ENCODE data around the gene MTREX. TPM values are rescaled to one million over a fixed set of nuclear protein-coding genes. Genes with fewer than 3 reads are reported as not detected.

MTREX gene
- total and polyA plus RNA-seq, 2 donors (not counting 1 experiment from before 2014, with no cell fraction given): 7.9 to 94.0 TPM

DNA sequence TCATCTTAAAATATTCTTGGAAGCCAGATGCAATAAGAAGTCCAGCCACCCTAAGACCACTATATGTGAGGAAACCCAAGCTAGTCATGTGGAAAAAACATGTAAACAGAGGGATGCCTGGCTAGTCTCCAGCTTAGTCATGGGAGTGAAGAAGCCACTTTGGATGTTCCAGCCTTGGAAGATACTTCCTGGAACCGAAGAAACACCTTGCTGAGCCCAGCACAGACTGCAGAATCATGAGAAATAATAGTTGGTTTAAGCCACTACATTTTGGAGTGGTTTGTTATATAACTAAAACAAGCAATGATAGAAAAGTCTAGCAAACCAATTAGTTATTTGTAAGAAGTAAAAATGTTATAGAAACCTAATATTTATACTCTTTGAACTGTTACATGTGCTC is 12.9 kb upstream of the MTREX start:
- CTCF ChIA-PET: no interaction called here
- no peaks in the 10 kb centered on the region for H3K9me3 ChIP-seq (ENCODE audit: control extremely low read depth in 1 of 3, control insufficient read depth in 2 of 3, insufficient read depth in 1 of 3, low read length in 2 of 3)
- no peaks in the 10 kb centered on the region for H4K20me1 ChIP-seq (ENCODE audit: control insufficient read depth, insufficient read depth, low read length, poor library complexity, severe bottlenecking)
- H3K9ac ChIP-seq (ENCODE audit: low read length): no peak overlapping the region
- Mint-ChIP-seq H3K4me3 (no peak overlapping the region), H3K9me3 (ENCODE audit: insufficient read depth) (no peaks in the 10 kb centered on the region), H3K4me1 (no peaks in the 10 kb centered on the region), H3K27me3 (no peaks in the 10 kb centered on the region), H3K27ac (no peak overlapping the region)
- DNase-seq (no peak), ATAC-seq (ENCODE audit: low read depth) (no peak)
- peaks cover 7 to 44% of the 10 kb centered on the region in 2 experiments for H3K36me3 ChIP-seq (replicated peaks in 1 of 2; ENCODE audit: control extremely low read depth in 1 of 2, control insufficient read depth in 1 of 2, extremely low read depth in 1 of 2, insufficient read depth in 2 of 2, low read length in 1 of 2)
- peaks cover under 1% of the 10 kb centered on the region for H3K79me2 ChIP-seq (ENCODE audit: control insufficient read depth, insufficient read depth, low read length)
- intact Hi-C loops (cut with micrococcal nuclease): no loop called here
- TF ChIP-seq EZH2 (IDR thresholded peaks at IDR 0.05; ENCODE audit: borderline replicate concordance, insufficient read depth, low read depth, low read length, poor library complexity, severe bottlenecking): no peak
- TF ChIP-seq, protein P1, sequence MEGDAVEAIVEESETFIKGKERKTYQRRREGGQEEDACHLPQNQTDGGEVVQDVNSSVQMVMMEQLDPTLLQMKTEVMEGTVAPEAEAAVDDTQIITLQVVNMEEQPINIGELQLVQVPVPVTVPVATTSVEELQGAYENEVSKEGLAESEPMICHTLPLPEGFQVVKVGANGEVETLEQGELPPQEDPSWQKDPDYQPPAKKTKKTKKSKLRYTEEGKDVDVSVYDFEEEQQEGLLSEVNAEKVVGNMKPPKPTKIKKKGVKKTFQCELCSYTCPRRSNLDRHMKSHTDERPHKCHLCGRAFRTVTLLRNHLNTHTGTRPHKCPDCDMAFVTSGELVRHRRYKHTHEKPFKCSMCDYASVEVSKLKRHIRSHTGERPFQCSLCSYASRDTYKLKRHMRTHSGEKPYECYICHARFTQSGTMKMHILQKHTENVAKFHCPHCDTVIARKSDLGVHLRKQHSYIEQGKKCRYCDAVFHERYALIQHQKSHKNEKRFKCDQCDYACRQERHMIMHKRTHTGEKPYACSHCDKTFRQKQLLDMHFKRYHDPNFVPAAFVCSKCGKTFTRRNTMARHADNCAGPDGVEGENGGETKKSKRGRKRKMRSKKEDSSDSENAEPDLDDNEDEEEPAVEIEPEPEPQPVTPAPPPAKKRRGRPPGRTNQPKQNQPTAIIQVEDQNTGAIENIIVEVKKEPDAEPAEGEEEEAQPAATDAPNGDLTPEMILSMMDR (IDR thresholded peaks at IDR 0.05): no peak
- H3K4me3 ChIP-seq (ENCODE audit: control extremely low read depth in 1 of 5, extremely low read depth in 1 of 5, insufficient read depth in 1 of 5, low read depth in 2 of 5, low read length in 4 of 5): no peak overlapping the region
- POLR2A ChIA-PET: no interaction called here
- no peaks in the 10 kb centered on the region for H3K27me3 ChIP-seq (replicated peaks in 1 of 4; ENCODE audit: control extremely low read depth in 1 of 4, control insufficient read depth in 3 of 4, insufficient read depth in 4 of 4, low read length in 3 of 4)
- no peak overlapping the region for H2AFZ ChIP-seq (ENCODE audit: insufficient read depth, low read depth, low read length, poor library complexity, severe bottlenecking)
- no peaks in the 10 kb centered on the region for H3K4me1 ChIP-seq (ENCODE audit: control insufficient read depth in 2 of 2, insufficient read depth in 2 of 2, low read length in 2 of 2)
- H3K27ac ChIP-seq (ENCODE audit: low read length in 2 of 2): no peak overlapping the region
- H3K4me2 ChIP-seq (replicated peaks; ENCODE audit: low read depth, low read length, poor library complexity, severe bottlenecking): no peak overlapping the region
- no CpG with 5 or more reads among the region's 1 CpG for WGBS (ENCODE audit: insufficient coverage)

DNA sequence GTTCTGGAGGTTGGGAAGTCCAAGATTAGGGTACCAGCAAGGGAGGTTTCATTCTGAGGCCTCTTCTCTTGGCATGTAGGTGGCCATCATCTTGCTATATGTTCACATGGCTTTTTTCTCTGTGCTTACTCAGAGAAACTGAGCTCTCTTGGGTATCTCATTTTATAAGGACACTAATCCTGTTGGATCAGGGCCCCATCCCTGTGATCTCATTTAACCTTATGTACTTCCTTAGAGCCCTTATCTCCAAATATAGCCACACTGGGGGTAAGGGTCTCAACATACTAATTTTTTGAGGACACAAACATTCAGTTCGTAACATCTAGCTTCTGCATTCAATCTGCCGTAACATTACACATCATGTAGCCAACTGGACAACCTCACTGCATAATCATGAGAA is 6.9 kb upstream of the MTREX start:
- peaks cover 0 to 5% (median 0%) of the 10 kb centered on the region in 3 donors for H3K9me3 ChIP-seq (ENCODE audit: control extremely low read depth in 1 of 3, control insufficient read depth in 2 of 3, insufficient read depth in 1 of 3, low read length in 2 of 3)
- H3K4me2 ChIP-seq (replicated peaks; ENCODE audit: low read depth, low read length, poor library complexity, severe bottlenecking): no peak overlapping the region
- H3K9me3 Mint-ChIP-seq (ENCODE audit: insufficient read depth): peaks cover 2% of the 10 kb centered on the region
- no peaks in the 10 kb centered on the region for H3K27me3 ChIP-seq (replicated peaks in 1 of 4; ENCODE audit: control extremely low read depth in 1 of 4, control insufficient read depth in 3 of 4, insufficient read depth in 4 of 4, low read length in 3 of 4)
- H3K27ac Mint-ChIP-seq: no peak overlapping the region
- H3K36me3 ChIP-seq (replicated peaks in 1 of 2; ENCODE audit: control extremely low read depth in 1 of 2, control insufficient read depth in 1 of 2, extremely low read depth in 1 of 2, insufficient read depth in 2 of 2, low read length in 1 of 2): peaks cover 2 to 8% of the 10 kb centered on the region in 2 experiments
- H3K79me2 ChIP-seq (ENCODE audit: control insufficient read depth, insufficient read depth, low read length): peaks cover 48% of the 10 kb centered on the region
- no peak overlapping the region for H2AFZ ChIP-seq (ENCODE audit: insufficient read depth, low read depth, low read length, poor library complexity, severe bottlenecking)
- DNase-seq: no peak
- peaks cover 11 to 14% of the 10 kb centered on the region in 2 donors for H3K4me1 ChIP-seq (ENCODE audit: control insufficient read depth in 2 of 2, insufficient read depth in 2 of 2, low read length in 2 of 2)
- H4K20me1 ChIP-seq (ENCODE audit: control insufficient read depth, insufficient read depth, low read length, poor library complexity, severe bottlenecking): peaks cover 13% of the 10 kb centered on the region
- CTCF ChIA-PET: no interaction called here
- H3K27me3 Mint-ChIP-seq: no peaks in the 10 kb centered on the region
- no peak overlapping the region for H3K4me3 Mint-ChIP-seq
- no peak overlapping the region for H3K4me3 ChIP-seq (ENCODE audit: control extremely low read depth in 1 of 5, extremely low read depth in 1 of 5, insufficient read depth in 1 of 5, low read depth in 2 of 5, low read length in 4 of 5)
- intact Hi-C loops (cut with micrococcal nuclease): loop anchor here (10.0 kb wide), 2 partner anchors 986 to 1874 kb away; partner anchors contain the start of genes ARL15 and GPBP1
- no peak for ATAC-seq (ENCODE audit: low read depth)
- H3K9ac ChIP-seq (ENCODE audit: low read length): no peak overlapping the region
- TF ChIP-seq, protein P1 (IDR thresholded peaks at IDR 0.05): no peak
- no peak for TF ChIP-seq EZH2 (IDR thresholded peaks at IDR 0.05; ENCODE audit: borderline replicate concordance, insufficient read depth, low read depth, low read length, poor library complexity, severe bottlenecking)
- H3K4me1 Mint-ChIP-seq: peaks cover 18% of the 10 kb centered on the region
- 100% methylated on average over 1 of the region's 2 CpGs for WGBS (ENCODE audit: insufficient coverage)
- POLR2A ChIA-PET: no interaction called here
- H3K27ac ChIP-seq (ENCODE audit: low read length in 2 of 2): no peak overlapping the region

All from B cell (primary cell).